Measurements from ENCODE around the gene WNT8A.
A peak's percentile ranks its signal among the peaks of the same experiment; 100 is the strongest.

The WNT8A gene

DNA sequence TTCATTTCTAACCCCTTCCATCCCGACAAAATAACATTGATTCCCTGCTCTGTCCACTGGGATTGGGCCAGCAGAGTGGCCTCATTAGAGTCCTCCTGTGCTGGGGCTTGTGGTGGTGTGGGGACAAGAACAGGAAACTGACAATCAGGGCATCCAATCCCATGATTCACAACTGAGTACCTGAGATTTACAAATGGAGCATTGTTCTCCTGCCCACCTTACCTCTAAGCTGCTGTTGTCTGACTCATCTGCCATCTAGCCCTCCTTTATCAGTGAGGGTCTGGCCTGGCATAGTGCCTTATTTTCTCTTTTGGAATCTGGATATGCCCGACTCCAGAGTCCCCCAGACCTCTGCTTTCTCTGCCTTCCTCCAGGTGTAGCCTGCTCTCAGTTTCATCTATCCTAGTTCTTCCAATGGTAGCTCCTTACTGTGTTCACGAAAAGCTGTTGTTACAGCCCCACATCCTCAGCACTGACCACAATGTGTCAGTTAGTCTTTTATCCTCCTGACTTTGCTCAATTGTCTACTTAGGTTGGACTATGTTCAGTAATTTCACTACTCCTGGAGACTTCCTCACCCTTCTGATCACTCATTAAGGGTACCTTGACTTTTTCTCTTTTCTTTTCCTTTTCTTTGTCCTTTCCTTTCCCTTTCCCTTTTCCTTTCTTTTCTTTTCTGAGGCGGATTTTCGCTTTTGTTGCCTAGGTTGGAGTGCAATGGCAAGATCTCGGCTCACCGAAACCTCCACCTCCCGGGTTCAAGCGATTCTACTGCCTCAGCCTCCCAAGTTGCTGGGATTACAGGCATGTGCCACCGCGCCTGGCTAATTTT, 13.4 kb downstream of the WNT8A start:
- ChIA-PET CTCF (no interaction called here), POLR2A (interaction anchor here (1.2 kb wide), 1 partner anchor 19 kb away, joined by 3 read pairs; no protein-coding TSS in a partner anchor)
- peak in 1 of 3 donors; percentile 10 for DNase-seq
- no peak overlapping the region for H3K4me3 ChIP-seq (ENCODE audit: control insufficient read depth in 1 of 7, extremely low read depth in 1 of 7, insufficient read depth in 4 of 7, low read depth in 2 of 7, low read length in 6 of 7)
- WGBS (ENCODE audit: insufficient coverage): 96% methylated on average over 10 of the region's 11 CpGs
- H3K27me3 ChIP-seq (replicated peaks in 2 of 5; ENCODE audit: control insufficient read depth in 4 of 5, insufficient read depth in 5 of 5, low read length in 4 of 5): no peaks in the 10 kb centered on the region
- H3K4me1 ChIP-seq (ENCODE audit: control extremely low read depth in 1 of 4, control insufficient read depth in 4 of 4, insufficient read depth in 4 of 4, low read length in 3 of 4): peaks cover 3 to 21% (median 19%) of the 10 kb centered on the region in 4 experiments
- no peaks in the 10 kb centered on the region for H3K9me3 ChIP-seq (ENCODE audit: control extremely low read depth in 1 of 5, control insufficient read depth in 4 of 5, insufficient read depth in 2 of 5, low read depth in 1 of 5, low read length in 4 of 5)
- H3K36me3 ChIP-seq (ENCODE audit: control insufficient read depth in 4 of 4, insufficient read depth in 4 of 4, low read length in 3 of 4): no peaks in the 10 kb centered on the region
- no peak overlapping the region for H3K27ac ChIP-seq (ENCODE audit: insufficient read depth in 1 of 2, low read depth in 1 of 2, low read length in 2 of 2, poor library complexity in 1 of 2, severe bottlenecking in 2 of 2)

DNA sequence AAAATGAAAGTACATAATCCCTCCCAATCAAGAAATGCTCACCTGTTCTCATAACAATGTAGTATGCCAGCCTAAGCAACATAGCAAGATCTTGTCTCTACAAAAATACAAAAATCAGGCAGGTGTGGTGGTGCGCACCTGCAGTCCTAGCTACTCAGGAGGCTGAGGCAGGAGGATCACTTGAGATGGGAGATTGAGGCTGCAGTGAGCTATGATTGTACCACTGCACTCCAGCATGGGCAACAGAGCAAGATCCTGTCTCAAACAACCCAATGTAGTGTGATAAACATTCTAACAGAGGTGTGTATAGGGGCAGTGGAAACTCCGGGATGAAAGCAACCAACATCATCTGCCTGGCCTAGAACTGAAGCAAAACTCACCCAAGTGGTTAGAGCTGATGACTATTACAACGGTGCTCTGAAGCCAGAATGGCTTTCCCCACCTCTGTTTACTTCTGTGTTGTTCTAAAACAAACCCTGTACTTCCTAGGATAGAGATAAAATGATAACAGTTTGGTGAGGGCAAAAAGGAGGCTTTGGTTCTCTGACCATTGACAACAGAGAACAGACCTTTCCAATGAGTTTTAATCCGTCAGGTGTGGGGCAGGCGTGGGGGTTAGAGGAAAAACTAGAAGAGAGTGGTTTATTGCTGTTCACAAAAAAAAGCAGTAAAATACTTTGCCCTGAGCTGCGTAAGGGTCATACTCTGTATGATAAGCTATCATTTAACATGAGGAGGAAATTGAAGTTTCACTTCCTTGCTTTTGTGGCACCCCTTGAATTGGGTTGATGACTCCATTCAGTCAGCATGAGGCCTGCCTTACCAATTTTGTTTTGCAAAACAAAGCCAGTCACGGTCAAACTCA, 18.9 kb downstream of the WNT8A start:
- Histone ChIP-seq H3K9me3 (ENCODE audit: control extremely low read depth in 1 of 5, control insufficient read depth in 4 of 5, insufficient read depth in 2 of 5, low read depth in 1 of 5, low read length in 4 of 5) (no peaks in the 10 kb centered on the region), H3K4me3 (ENCODE audit: control insufficient read depth in 1 of 7, extremely low read depth in 1 of 7, insufficient read depth in 4 of 7, low read depth in 2 of 7, low read length in 6 of 7) (no peak overlapping the region), H3K36me3 (ENCODE audit: control insufficient read depth in 4 of 4, insufficient read depth in 4 of 4, low read length in 3 of 4) (no peaks in the 10 kb centered on the region), H3K27me3 (replicated peaks in 2 of 5; ENCODE audit: control insufficient read depth in 4 of 5, insufficient read depth in 5 of 5, low read length in 4 of 5) (no peaks in the 10 kb centered on the region), H3K27ac (ENCODE audit: insufficient read depth in 1 of 2, low read depth in 1 of 2, low read length in 2 of 2, poor library complexity in 1 of 2, severe bottlenecking in 2 of 2) (no peak overlapping the region), H3K4me1 (ENCODE audit: control extremely low read depth in 1 of 4, control insufficient read depth in 4 of 4, insufficient read depth in 4 of 4, low read length in 3 of 4) (no peaks in the 10 kb centered on the region)
- WGBS (ENCODE audit: insufficient coverage): 92% methylated on average over 6 of the region's 7 CpGs
- ChIA-PET CTCF (interaction anchor here (0.6 to 1.7 kb wide), 6 partner anchors 12 to 38 kb away, joined by 3 to 5 read pairs (median 4); no protein-coding TSS in a partner anchor), POLR2A (no interaction called here)
- DNase-seq: no peak

DNA sequence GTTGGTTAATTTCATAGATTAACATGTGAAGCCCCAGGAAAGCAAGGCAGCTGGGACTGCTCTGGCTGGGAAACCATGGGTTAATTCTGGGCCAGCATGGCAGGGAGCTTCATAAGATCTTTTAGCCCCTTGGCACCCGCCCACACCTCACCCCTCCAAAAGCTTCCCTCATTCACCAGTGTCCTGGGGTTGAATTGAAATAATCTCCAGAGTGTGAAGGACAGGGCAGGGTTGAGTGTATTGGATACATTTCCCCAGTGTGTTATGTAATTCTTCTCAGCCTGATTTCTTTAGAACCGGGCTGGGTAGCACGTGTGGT, 19.4 kb downstream of the WNT8A start:
- Histone ChIP-seq H3K36me3 (ENCODE audit: control insufficient read depth in 4 of 4, insufficient read depth in 4 of 4, low read length in 3 of 4) (no peaks in the 10 kb centered on the region), H3K4me1 (ENCODE audit: control extremely low read depth in 1 of 4, control insufficient read depth in 4 of 4, insufficient read depth in 4 of 4, low read length in 3 of 4) (no peaks in the 10 kb centered on the region), H3K9me3 (ENCODE audit: control extremely low read depth in 1 of 5, control insufficient read depth in 4 of 5, insufficient read depth in 2 of 5, low read depth in 1 of 5, low read length in 4 of 5) (no peaks in the 10 kb centered on the region), H3K4me3 (ENCODE audit: control insufficient read depth in 1 of 7, extremely low read depth in 1 of 7, insufficient read depth in 4 of 7, low read depth in 2 of 7, low read length in 6 of 7) (no peak overlapping the region), H3K27ac (ENCODE audit: insufficient read depth in 1 of 2, low read depth in 1 of 2, low read length in 2 of 2, poor library complexity in 1 of 2, severe bottlenecking in 2 of 2) (no peak overlapping the region), H3K27me3 (replicated peaks in 2 of 5; ENCODE audit: control insufficient read depth in 4 of 5, insufficient read depth in 5 of 5, low read length in 4 of 5) (no peaks in the 10 kb centered on the region)
- ChIA-PET POLR2A (no interaction called here), CTCF (interaction anchor here (0.6 to 1.7 kb wide), 4 partner anchors 13 to 38 kb away, joined by 3 to 5 read pairs (median 4); no protein-coding TSS in a partner anchor)
- no peak for DNase-seq
- WGBS (ENCODE audit: insufficient coverage): no CpG with 5 or more reads among the region's 3 CpGs

DNA sequence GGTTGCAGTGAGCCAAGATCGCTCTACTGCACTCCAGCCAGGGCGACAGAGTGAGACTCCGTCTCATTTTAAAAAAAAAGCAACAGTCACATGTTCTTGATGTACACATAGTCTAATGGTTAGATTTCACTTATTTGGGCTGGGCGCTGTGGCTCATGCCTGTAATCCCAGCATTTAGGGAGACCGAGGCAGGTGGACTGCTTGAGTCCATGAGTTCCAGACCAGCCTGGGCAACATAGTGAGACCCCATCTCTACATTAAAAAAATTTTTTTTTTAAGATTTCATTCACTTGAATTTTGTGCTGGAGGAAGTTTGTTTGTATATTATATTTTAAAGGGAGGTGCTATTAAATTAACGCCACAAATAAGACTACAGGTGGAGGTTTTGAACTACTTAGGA, 21.9 kb downstream of the WNT8A start:
- H3K27ac ChIP-seq (ENCODE audit: insufficient read depth in 1 of 2, low read depth in 1 of 2, low read length in 2 of 2, poor library complexity in 1 of 2, severe bottlenecking in 2 of 2): no peak overlapping the region
- H3K4me1 ChIP-seq (ENCODE audit: control extremely low read depth in 1 of 4, control insufficient read depth in 4 of 4, insufficient read depth in 4 of 4, low read length in 3 of 4): no peaks in the 10 kb centered on the region
- POLR2A ChIA-PET: no interaction called here
- CTCF ChIA-PET: no interaction called here
- WGBS (ENCODE audit: insufficient coverage): 100% methylated on average over 3 of the region's 6 CpGs
- no peak overlapping the region for H3K4me3 ChIP-seq (ENCODE audit: control insufficient read depth in 1 of 7, extremely low read depth in 1 of 7, insufficient read depth in 4 of 7, low read depth in 2 of 7, low read length in 6 of 7)
- H3K9me3 ChIP-seq (ENCODE audit: control extremely low read depth in 1 of 5, control insufficient read depth in 4 of 5, insufficient read depth in 2 of 5, low read depth in 1 of 5, low read length in 4 of 5): no peaks in the 10 kb centered on the region
- no peak for DNase-seq
- H3K36me3 ChIP-seq (ENCODE audit: control insufficient read depth in 4 of 4, insufficient read depth in 4 of 4, low read length in 3 of 4): no peaks in the 10 kb centered on the region
- H3K27me3 ChIP-seq (replicated peaks in 2 of 5; ENCODE audit: control insufficient read depth in 4 of 5, insufficient read depth in 5 of 5, low read length in 4 of 5): peaks cover 0 to 4% (median 0%) of the 10 kb centered on the region in 5 experiments

DNA sequence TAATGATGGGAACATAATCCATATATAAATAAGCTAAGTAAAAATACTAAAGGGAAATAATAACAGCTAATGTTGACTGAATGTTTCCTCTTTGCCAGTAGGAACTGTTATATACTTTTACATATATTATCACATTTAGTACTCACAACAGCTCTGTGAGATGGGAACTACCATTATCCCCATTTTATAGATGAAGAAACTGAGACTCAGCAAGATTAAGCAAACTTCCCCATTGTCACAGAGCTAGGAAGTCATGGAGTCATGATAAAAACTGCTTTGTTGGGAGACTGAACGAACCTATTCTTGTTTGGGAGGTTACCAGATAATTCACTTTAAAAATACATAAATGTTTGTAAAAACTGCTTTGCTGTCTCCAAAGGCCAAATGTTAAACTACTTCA, 23.4 kb downstream of the WNT8A start:
- Histone ChIP-seq H3K4me1 (ENCODE audit: control extremely low read depth in 1 of 4, control insufficient read depth in 4 of 4, insufficient read depth in 4 of 4, low read length in 3 of 4) (no peaks in the 10 kb centered on the region), H3K4me3 (ENCODE audit: control insufficient read depth in 1 of 7, extremely low read depth in 1 of 7, insufficient read depth in 4 of 7, low read depth in 2 of 7, low read length in 6 of 7) (no peak overlapping the region), H3K9me3 (ENCODE audit: control extremely low read depth in 1 of 5, control insufficient read depth in 4 of 5, insufficient read depth in 2 of 5, low read depth in 1 of 5, low read length in 4 of 5) (no peaks in the 10 kb centered on the region), H3K36me3 (ENCODE audit: control insufficient read depth in 4 of 4, insufficient read depth in 4 of 4, low read length in 3 of 4) (no peaks in the 10 kb centered on the region), H3K27ac (ENCODE audit: insufficient read depth in 1 of 2, low read depth in 1 of 2, low read length in 2 of 2, poor library complexity in 1 of 2, severe bottlenecking in 2 of 2) (no peak overlapping the region), H3K27me3 (replicated peaks in 2 of 5; ENCODE audit: control insufficient read depth in 4 of 5, insufficient read depth in 5 of 5, low read length in 4 of 5) (peaks cover 0 to 4% (median 0%) of the 10 kb centered on the region in 5 experiments)
- no CpG with 5 or more reads among the region's 1 CpG for WGBS (ENCODE audit: insufficient coverage)
- no peak for DNase-seq
- ChIA-PET POLR2A (no interaction called here), CTCF (interaction anchor here (0.6 to 1.3 kb wide), 6 partner anchors 11 to 188 kb away, joined by 3 to 4 read pairs (median 3); no protein-coding TSS in a partner anchor)

DNA sequence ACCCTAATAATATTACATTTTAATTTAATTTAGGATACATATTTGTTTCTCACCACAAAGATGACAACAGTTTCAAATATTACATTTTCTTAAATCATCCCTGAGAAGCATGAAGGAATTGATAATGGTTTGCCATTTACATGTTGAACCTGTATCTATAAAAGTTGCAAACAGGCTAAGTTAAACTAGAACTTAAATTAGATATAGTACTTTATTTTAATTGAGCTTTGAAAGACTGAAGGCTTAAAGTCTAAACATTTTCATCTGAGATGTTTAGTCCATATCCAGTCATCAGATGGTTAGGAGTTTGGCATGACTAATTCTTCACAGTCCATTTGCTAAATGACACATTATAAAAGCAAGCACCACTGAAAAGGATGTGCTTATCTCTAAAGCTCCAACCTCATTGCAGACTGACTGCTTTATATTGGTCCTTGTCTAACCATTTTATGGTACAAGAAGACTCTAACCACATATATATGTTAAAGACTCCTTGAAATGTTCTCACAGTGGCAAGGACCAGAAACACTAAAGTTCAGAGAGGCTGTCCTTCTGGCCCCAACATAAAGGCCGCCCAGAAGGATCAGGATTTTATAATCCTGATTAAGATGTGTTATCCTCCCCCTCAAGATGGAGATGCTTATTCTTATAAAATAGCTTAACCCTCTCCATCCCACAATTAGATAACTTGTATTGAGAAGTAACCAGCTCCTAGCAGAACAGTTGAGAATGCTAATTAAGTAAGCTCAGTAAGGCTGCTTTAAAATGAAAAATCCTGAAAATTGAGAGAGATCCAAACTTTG, 25.8 kb downstream of the WNT8A start:
- H3K4me1 ChIP-seq (ENCODE audit: control extremely low read depth in 1 of 4, control insufficient read depth in 4 of 4, insufficient read depth in 4 of 4, low read length in 3 of 4): no peaks in the 10 kb centered on the region
- no peaks in the 10 kb centered on the region for H3K9me3 ChIP-seq (ENCODE audit: control extremely low read depth in 1 of 5, control insufficient read depth in 4 of 5, insufficient read depth in 2 of 5, low read depth in 1 of 5, low read length in 4 of 5)
- H3K27me3 ChIP-seq (replicated peaks in 2 of 5; ENCODE audit: control insufficient read depth in 4 of 5, insufficient read depth in 5 of 5, low read length in 4 of 5): peaks cover 0 to 4% (median 0%) of the 10 kb centered on the region in 5 experiments
- no CpG with 5 or more reads among the region's 1 CpG for WGBS (ENCODE audit: insufficient coverage)
- H3K36me3 ChIP-seq (ENCODE audit: control insufficient read depth in 4 of 4, insufficient read depth in 4 of 4, low read length in 3 of 4): no peaks in the 10 kb centered on the region
- no peak overlapping the region for H3K4me3 ChIP-seq (ENCODE audit: control insufficient read depth in 1 of 7, extremely low read depth in 1 of 7, insufficient read depth in 4 of 7, low read depth in 2 of 7, low read length in 6 of 7)
- DNase-seq: peak in 1 of 3 donors; percentile 40
- ChIA-PET CTCF (interaction anchor here (0.7 to 2.9 kb wide), 7 partner anchors 10 to 67 kb away, joined by 3 to 13 read pairs (median 4); no protein-coding TSS in a partner anchor), POLR2A (no interaction called here)
- H3K27ac ChIP-seq (ENCODE audit: insufficient read depth in 1 of 2, low read depth in 1 of 2, low read length in 2 of 2, poor library complexity in 1 of 2, severe bottlenecking in 2 of 2): no peak overlapping the region
